Keratinocyte (primary cell): ENCODE data around the gene TNC. TPM values are rescaled to one million over a fixed set of nuclear protein-coding genes. Genes with fewer than 3 reads are reported as not detected.

ENCODE experiments used
- DNase-seq: peaks from one replicate; pipeline ENCODE4 v3.0.0-alpha.2; 2011; ENCODE audit warnings: low read depth, missing footprints, low spot score
- FAIRE-seq: peaks from 2 replicates; lab custom pipeline; 2011; peaks lifted over from hg19 to GRCh38; lab: Jason Lieb, UNC
- H2AFZ ChIP-seq: 2 replicates; pipeline ENCODE4 v1.6.0; 2012; ENCODE audit warnings: low read length, control low read depth, inconsistent platforms; ENCODE audit not compliant: control insufficient read depth
- H3K27ac ChIP-seq: 2 replicates; pipeline ENCODE4 v1.5.1; 2011; ENCODE audit warnings: low read length; ENCODE audit not compliant: control insufficient read depth, insufficient read depth
- H3K27me3 ChIP-seq: 3 replicates; pipeline ENCODE4 v1.6.0; 2011; ENCODE audit warnings: low read length; ENCODE audit not compliant: control insufficient read depth, insufficient read depth; ENCODE audit errors: extremely low read depth
- H3K36me3 ChIP-seq, 2 experiments: 2 replicates in 1 of 2; 3 replicates in 1 of 2; pipeline ENCODE4 v1.5.1; 2011; ENCODE audit warnings: low read length in 2 of 2, mild to moderate bottlenecking in 1 of 2; ENCODE audit not compliant: control insufficient read depth in 2 of 2, insufficient read depth in 2 of 2; ENCODE audit errors: extremely low read depth in 1 of 2
- H3K4me1 ChIP-seq: 3 replicates; pipeline ENCODE4 v1.5.1; 2011; ENCODE audit warnings: low read length; ENCODE audit not compliant: control insufficient read depth, insufficient read depth; ENCODE audit errors: extremely low read depth
- H3K4me2 ChIP-seq: 3 replicates; pipeline ENCODE4 v1.6.0; 2011; ENCODE audit warnings: low read depth, low read length; ENCODE audit not compliant: control insufficient read depth, insufficient read depth; ENCODE audit errors: extremely low read depth
- H3K4me3 ChIP-seq, 3 experiments: fragments of 200-600 bp in 1 of 3; sonication (generic) in 1 of 3; 2 replicates in 2 of 3; 3 replicates in 1 of 3; pipeline ENCODE4 v1.5.1; 2011 to 2016; ENCODE audit warnings: low read length in 3 of 3, mild to moderate bottlenecking in 3 of 3, control low read depth in 2 of 3, inconsistent platforms in 1 of 3, low read depth in 1 of 3, mixed read lengths in 1 of 3, mixed run types in 1 of 3, moderate library complexity in 1 of 3; ENCODE audit not compliant: control insufficient read depth in 2 of 3, insufficient read depth in 2 of 3; ENCODE audit errors: extremely low read depth in 1 of 3
- H3K79me2 ChIP-seq: 2 replicates; pipeline ENCODE4 v1.6.0; 2012; ENCODE audit warnings: low read length; ENCODE audit not compliant: control insufficient read depth, insufficient read depth
- H3K9ac ChIP-seq: 3 replicates; pipeline ENCODE4 v1.6.0; 2011; ENCODE audit warnings: low read length; ENCODE audit not compliant: control insufficient read depth, insufficient read depth; ENCODE audit errors: extremely low read depth
- H3K9me1 ChIP-seq: 3 replicates; pipeline ENCODE4 v1.6.0; 2011; ENCODE audit warnings: low read length; ENCODE audit not compliant: control insufficient read depth, insufficient read depth; ENCODE audit errors: extremely low read depth
- H3K9me3 ChIP-seq: 2 replicates; pipeline ENCODE4 v1.5.1; 2012; ENCODE audit warnings: low read depth, low read length; ENCODE audit not compliant: control insufficient read depth
- H4K20me1 ChIP-seq: 3 replicates; pipeline ENCODE4 v1.6.0; 2011; ENCODE audit warnings: low read length; ENCODE audit not compliant: control insufficient read depth, insufficient read depth; ENCODE audit errors: extremely low read depth
- EZH2 ChIP-seq: IDR thresholded peaks from one replicate; pipeline ENCODE4 v1.6.1; 2012; ENCODE audit warnings: inconsistent platforms, mild to moderate bottlenecking, low read length, moderate library complexity
- dilution Hi-C: fragments of 300-500 bp; cut with MboI; formaldehyde crosslinking; loops from one replicate; pipeline ENCODE4 v1.7.0; 2020; ENCODE audit warnings: low sequenced_read_pairs; ENCODE audit not compliant: extremely low pct_ligation_motif_present
- polyA plus RNA-seq, 5 experiments: library from polyadenylated mRNA; depleted of rRNA in 3 of 5; stranded (reverse) in 3 of 5; stranded (forward) in 1 of 5; unstranded in 1 of 5; fragments of >200 nt; gene quantifications; 1 replicate in 1 of 5; 2 replicates in 3 of 5; 3 replicates in 1 of 5; pipeline versions ENCODE4 v1.2.1 to v1.2.3, GENCODE V29; 2011 to 2012; ENCODE audit warnings: missing spikeins in 2 of 5, low read depth in 1 of 5, low replicate concordance in 1 of 5
- TF ChIP-seq, protein P1 (sequence below), 3 experiments: IDR thresholded peaks in 1 of 3; conservative IDR thresholded peaks in 1 of 3; optimal IDR thresholded peaks in 1 of 3; 2 replicates in 2 of 3; 3 replicates in 1 of 3; pipeline versions ENCODE3 to v1.5.1; 2011; ENCODE audit warnings: low read length in 3 of 3, mild to moderate bottlenecking in 3 of 3, moderate library complexity in 2 of 3, control low read depth in 1 of 3, inconsistent platforms in 1 of 3; ENCODE audit not compliant: insufficient read depth in 2 of 3; ENCODE audit errors: extremely low read depth in 1 of 3

The TNC gene
- polyA plus RNA-seq, 1 donor (not counting 4 experiments of a cell fraction or from before 2014, with no cell fraction given) = 58.7 TPM

DNA sequence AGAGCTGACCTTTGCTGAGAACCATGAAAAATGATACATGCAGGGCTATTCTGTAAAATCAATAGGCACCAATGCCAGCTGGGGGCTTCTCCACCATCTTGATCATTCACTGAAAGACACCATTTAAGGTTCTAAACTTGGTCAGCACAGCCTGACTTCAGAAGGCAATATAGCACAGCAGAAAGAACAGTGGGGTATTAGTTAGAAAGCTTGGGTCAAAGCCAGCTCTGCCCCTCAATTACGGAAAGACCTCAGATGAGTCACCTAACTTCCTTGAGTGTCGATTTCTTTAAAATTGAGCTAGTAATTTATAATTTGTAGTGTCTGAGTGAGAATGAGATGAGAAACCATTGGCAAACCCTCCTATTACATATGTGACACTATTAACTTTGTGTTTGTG, 3.4 kb downstream of the TNC start:
- Histone ChIP-seq H3K79me2 (no peaks in the 10 kb centered on the region), H3K9me3 (no peaks in the 10 kb centered on the region), H3K4me2 (peak overlapping the region; percentile 100), H3K9me1 (no peaks in the 10 kb centered on the region), H2AFZ (no peak overlapping the region), H3K4me1 (peaks cover 53% of the 10 kb centered on the region), H3K27ac (peak overlapping the region; percentile 96), H4K20me1 (no peaks in the 10 kb centered on the region), H3K36me3 (peaks cover 0 to 23% of the 10 kb centered on the region in 2 experiments), H3K27me3 (no peaks in the 10 kb centered on the region), H3K4me3 (no peak overlapping the region), H3K9ac (no peak overlapping the region)
- dilution Hi-C loops = no loop called here
- no peak for DNase-seq
- no peak for TF ChIP-seq EZH2
- TF ChIP-seq, protein P1, sequence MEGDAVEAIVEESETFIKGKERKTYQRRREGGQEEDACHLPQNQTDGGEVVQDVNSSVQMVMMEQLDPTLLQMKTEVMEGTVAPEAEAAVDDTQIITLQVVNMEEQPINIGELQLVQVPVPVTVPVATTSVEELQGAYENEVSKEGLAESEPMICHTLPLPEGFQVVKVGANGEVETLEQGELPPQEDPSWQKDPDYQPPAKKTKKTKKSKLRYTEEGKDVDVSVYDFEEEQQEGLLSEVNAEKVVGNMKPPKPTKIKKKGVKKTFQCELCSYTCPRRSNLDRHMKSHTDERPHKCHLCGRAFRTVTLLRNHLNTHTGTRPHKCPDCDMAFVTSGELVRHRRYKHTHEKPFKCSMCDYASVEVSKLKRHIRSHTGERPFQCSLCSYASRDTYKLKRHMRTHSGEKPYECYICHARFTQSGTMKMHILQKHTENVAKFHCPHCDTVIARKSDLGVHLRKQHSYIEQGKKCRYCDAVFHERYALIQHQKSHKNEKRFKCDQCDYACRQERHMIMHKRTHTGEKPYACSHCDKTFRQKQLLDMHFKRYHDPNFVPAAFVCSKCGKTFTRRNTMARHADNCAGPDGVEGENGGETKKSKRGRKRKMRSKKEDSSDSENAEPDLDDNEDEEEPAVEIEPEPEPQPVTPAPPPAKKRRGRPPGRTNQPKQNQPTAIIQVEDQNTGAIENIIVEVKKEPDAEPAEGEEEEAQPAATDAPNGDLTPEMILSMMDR (optimal IDR thresholded peaks at IDR 0.05 in 1 of 3, IDR thresholded peaks at IDR 0.05 in 1 of 3, conservative IDR thresholded peaks at IDR 0.05 in 1 of 3; ENCODE audit: extremely low read depth in 1 of 3, insufficient read depth in 2 of 3, low read length in 3 of 3) = no peak
- FAIRE-seq = peak; percentile 44

DNA sequence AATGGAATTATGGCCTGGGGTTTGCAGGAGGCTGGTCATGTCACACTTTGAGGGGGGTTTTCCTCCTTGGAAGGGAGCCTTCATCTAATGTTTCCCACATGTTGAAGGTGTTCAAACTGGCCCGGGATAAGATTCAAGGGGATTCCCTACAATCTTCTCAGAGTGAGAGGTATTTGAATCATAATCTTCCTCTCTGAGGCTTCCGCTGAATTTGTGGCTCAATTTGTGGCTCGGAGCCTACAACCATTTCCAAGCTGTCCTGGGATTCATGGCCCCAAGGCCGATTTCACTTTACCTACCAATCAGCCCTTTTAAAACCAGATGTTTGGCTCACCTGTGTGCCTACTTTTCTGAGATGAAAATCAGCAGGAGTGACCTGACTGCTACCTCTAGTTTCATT, 3.9 kb downstream of the TNC start:
- TF ChIP-seq, protein P1 (optimal IDR thresholded peaks at IDR 0.05 in 1 of 3, IDR thresholded peaks at IDR 0.05 in 1 of 3, conservative IDR thresholded peaks at IDR 0.05 in 1 of 3; ENCODE audit: extremely low read depth in 1 of 3, insufficient read depth in 2 of 3, low read length in 3 of 3) = no peak
- TF ChIP-seq EZH2 = no peak
- H3K4me2 ChIP-seq = peak overlapping the region; percentile 11
- H3K27me3 ChIP-seq = no peaks in the 10 kb centered on the region
- peaks cover 0 to 23% of the 10 kb centered on the region in 2 experiments for H3K36me3 ChIP-seq
- H4K20me1 ChIP-seq = no peaks in the 10 kb centered on the region
- no peak overlapping the region for H3K4me3 ChIP-seq
- no peaks in the 10 kb centered on the region for H3K9me3 ChIP-seq
- peak overlapping the region; percentile 96 for H3K27ac ChIP-seq
- H2AFZ ChIP-seq = no peak overlapping the region
- H3K9me1 ChIP-seq = no peaks in the 10 kb centered on the region
- H3K9ac ChIP-seq = no peak overlapping the region
- peaks cover 53% of the 10 kb centered on the region for H3K4me1 ChIP-seq
- H3K79me2 ChIP-seq = no peaks in the 10 kb centered on the region
- no peak for DNase-seq
- no peak for FAIRE-seq
- dilution Hi-C loops = no loop called here
